ENCODE measurements around the gene PREP.

Gene PREP

GRCh38 chr6:105391705-105392104 is 11.2 kb downstream of the PREP start:
- DNase-seq = no peak

GRCh38 chr6:105389543-105389942 is 13.3 kb downstream of the PREP start:
- no peak for DNase-seq

DNA sequence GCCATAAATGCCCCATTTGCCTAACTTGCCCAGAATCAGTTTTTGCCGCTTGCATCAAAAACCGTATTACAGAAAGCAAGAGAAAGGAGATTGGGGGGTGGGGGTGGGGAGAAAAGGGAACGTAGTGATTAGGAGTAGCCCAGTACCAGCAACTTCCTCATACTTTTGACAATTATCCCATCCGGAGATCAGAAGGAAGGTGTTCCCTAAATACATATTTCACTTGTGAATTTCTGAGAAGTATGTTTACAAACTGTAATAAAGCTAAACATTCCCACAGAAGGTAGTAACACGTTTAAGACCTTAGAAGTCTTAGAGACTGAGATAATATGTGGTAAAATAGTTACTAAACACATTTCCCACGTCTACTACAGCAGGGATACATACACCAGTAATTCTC is 14.5 kb downstream of the PREP start:
- DNase-seq = no peak

DNA sequence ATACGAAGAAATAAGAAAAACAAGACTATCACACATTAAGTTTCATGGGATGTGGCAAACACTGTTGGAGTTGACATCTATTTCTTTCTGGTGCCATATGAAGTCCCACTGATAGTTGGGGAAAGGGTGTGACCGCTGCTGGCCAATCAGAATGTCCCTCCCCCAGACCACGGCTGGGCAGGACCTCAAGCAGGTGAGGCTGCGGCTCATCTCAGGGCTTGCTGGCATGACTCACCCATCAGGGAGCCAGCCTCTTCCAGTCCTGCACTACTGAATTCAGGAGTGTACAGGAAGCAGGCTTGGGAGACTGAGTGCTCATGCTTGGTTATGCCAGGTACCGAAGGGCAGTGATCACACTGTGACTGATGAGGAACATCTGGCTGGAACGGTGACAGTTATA is 18.9 kb downstream of the PREP start:
- DNase-seq = no peak

DNA sequence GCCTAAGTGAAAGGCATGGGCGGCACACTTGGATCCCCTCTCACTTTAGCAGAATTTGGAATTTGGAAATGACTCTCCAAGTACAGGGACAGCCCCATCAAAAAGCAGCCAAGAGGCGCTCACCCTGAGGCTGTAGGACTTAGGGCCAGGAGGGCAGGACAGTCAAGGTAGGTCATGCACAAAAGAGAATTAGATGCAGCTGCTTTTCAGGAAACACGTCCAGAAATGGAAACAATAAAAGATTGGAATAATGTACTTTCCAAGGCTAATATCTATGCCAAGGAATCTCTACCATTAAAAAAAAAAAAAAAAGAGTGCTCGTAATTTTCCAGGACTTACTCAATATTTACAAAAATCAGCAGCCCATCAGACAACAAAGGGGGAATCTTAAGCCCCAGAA is 19.9 kb downstream of the PREP start:
- no peak for DNase-seq

DNA sequence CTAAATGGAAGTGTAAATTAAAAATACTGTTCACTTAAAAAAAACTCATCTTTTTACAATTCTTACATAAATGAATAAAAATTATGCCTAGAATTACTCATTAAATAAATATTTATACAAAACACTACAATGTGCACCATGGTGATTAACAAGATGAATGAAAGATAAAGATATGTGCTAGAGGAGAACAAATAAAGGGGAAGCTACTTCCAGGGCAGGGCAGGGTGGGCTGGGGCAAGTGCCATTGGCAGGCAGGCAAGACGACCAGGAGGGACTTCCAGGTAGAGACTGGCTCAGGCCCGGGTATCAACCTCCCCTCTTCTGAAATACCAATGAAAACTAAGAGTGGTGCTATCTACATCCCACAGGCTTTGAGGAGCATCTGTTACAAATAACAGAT is 20.4 kb downstream of the PREP start:
- DNase-seq = no peak

- DNase-seq = no peak
Observed at GRCh38 chr6:105380634-105381033, 22.2 kb downstream of the PREP start.

GRCh38 chr6:105375797-105376196 is 27.1 kb downstream of the PREP start:
- no peak for DNase-seq

- peak; percentile 55 for DNase-seq
Observed at GRCh38 chr6:105374010-105374420, 28.9 kb downstream of the PREP start.

DNA sequence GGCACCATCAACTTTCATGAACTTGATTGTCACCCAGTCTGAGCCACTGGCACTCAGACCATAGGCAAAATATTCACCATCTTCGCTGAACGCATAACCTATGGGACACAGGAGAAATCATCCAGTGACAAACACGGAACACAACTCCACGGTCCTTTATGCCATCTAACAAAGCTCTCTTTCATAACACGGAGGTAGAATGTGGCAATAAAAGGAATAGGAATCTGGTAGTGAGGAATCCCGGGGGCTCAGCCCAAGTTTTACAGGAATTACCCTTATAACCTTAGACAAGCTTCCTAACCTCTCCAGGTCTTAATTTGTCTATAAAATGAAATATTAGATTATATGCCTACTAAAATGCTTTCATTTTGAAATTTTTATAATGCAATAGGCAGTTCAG is 29.4 kb downstream of the PREP start:
- no peak for DNase-seq

DNA sequence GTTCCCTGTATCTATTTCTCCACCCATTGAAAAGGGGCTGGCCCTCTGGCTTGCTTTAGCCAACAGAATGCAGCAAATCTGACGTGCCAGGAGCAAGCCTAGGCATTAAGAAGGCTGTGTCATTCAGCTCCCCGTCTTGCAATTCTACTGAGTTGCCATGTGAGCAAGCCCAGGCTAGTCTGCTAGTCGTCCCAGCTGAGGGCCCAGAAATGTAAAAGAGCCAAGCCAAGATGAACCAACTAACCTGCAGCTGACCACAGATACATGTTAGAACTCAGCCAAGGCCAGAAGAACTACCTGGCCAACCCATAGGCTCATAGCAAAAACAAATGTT is 30.1 kb downstream of the PREP start:
- DNase-seq = no peak

DNA sequence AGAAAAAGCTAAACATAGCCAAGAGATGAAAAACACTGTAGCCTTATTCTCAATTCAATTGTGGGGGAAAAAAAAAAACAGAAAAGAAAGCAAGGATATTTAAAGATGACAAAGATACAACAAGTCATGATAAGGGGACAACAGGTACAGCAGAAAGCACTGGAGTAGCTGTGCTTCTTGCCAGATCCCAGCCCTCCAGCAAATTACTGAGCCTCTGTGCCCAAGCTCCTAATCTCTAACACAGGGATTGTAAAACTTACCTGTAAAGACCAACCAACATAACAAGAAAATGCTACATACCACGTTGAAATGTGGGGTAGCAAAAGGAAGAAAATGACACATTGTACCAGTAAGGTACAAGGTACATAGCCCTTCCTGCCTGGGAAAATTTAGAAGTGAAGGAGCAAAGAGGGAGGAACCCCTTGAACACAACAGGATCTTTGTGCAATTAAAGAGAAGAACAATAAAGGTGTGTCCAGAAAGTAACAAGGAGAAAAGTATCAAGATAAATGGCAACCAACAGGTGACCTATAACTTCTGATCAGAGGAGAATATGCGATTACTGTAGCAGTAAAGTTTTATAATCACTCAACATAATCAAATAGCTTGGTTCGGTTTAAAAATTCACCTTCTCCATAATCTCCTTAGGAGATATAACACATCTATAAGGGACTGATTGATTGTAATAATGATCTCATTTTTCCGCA is 30.6 kb downstream of the PREP start:
- no peak for DNase-seq

GRCh38 chr6:105370351-105370750 is 32.5 kb downstream of the PREP start:
- no peak for DNase-seq

GRCh38 chr6:105369145-105369544 is 33.7 kb downstream of the PREP start:
- no peak for DNase-seq

DNA sequence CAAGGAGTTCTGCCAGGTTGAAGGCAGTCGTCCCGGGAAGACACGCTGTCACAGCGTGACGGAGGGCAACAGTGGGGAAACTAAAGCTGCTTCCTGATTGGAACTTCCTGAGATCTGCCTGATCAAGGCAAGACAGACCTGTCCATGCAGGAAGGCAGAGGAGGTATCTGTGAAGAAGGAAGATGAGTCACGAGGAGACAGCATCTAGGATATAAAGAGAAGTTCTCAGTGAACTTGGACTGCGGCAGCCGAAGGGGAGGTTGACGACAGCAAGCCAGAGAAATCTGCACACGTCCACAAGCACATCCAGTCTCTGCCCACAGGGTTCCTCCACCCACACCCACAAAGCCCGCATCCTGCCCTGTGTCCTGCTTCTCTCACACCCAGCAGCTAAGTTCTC is 38.6 kb downstream of the PREP start:
- no peak for DNase-seq

DNA sequence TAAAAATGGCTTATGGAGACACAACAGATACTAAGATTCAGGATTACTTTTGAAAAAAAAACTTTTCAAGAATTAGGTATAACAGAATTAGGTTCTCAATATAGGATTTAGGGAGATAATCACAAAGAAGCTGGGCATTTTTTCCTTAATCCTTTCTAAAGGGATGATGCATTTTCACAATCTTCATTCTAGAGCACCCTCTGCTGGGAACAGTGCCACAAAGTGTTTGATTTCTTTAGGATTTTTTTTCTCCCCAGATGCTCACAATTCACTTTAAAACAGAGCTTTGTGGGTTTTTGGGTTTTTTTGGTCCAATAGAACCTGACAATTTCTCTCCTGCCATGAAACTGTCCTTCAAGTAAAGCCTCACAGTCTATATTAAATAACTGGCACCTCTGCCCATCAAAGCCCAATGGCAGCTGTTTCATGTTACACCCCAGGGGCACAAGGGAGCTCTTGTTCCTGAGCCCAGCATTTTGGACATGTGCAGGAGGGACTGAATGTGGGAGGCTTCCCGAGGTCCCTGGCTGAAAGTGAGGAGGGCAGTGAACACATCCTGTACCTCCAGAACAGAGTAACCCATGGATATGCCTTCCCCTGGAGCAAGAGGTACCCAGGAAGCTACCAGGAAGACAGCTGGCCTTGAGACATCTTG is 39.7 kb downstream of the PREP start:
- DNase-seq = peak; percentile 44

- peak; percentile 97 for DNase-seq
Observed at GRCh38 chr6:105359419-105360370, 43.2 kb downstream of the PREP start.

DNA sequence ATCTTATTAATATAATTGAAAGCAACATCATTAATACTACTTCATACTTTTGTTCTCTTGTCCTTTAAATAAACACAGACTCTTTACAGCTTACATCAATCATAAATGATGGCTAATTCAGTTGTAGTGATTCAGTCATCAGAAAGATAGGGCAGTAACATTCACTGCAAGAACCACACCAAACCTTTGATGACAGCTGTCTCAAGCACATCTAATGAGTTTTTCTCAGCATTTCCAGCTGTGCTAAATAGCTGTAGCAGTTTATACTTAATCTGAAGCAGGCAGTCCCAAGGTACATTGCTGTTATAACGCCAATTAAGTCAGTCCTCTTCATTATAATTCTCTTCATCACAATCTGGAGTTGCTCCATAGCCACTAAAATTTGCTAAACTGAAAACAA is 45.7 kb downstream of the PREP start:
- DNase-seq = no peak

DNA sequence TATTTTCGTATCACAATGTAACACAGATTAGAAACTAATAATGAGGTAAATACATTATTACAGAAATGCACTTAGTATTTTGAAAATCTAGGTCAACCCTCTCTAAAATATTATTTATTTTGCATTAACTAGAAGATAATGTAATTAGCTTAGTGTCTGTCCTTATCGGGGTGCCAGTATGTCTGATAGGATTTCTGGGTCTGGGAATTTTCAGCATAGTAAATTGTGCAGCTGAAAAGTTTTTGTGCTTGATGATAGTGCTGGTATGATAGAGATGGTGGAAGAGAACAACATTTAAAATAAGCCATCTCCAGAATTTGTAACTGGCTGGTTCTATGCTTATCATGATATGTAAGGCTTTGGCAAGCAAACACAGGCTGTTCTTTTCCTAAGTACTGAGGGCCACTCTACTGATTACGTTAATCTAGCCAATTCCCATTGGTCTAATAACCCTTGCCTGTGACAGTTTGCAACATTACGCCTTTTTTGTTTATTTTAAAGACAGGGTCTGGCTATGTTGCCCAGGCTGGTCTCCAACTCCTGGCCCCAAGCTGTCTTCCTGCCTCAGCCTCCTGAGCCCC is 50.8 kb downstream of the PREP start:
- DNase-seq = no peak

GRCh38 chr6:105348897-105349296 is 54.0 kb downstream of the PREP start:
- no peak for DNase-seq

- peak; percentile 89 for DNase-seq
Observed at GRCh38 chr6:105346052-105346451, 56.8 kb downstream of the PREP start.

DNA sequence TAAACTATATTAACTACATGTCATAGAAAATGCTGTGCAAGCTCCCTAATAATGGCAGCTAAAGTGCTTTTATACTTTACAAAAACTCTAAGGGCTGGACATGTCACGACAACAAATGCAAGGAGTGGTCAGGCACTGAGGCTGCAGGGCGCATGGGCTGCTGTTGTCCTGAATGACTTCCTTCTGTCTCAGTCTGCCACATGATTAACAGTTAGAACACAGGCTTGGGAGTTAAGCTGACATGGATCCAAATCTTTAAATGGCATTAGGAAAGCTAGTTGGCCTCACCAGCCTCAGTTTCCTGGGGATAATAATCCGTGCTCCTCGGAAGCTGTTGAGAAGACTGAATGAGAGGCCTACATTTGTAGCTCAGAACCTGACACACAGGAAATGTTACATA is 57.4 kb downstream of the PREP start:
- peak; percentile 18 for DNase-seq

DNA sequence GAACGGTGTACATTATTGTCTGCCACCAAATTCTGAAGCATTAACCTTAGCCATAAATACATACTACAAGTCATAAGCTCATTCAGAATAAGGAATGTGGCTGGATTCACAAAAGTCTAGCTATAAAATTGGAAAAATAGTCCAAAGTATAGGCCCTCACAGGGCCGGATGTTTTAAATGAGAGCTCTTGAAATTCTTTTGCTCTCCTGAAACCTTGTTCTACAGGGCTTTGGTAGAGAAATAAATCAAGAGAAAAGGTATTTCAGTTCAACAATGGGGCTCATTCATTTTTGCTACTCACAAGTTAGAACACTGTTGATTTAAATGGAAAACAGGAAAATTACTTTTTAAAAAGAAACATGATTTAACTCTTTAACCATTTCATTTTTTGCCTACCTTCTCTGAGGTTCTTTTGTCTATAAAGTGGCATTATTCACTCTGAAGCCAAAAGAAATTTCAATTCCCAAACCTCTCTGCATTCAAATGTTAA is 58.0 kb downstream of the PREP start:
- no peak for DNase-seq

Measured in HCEC 1CT (cell line).